ENCODE measurements around the gene ENDOV.

Gene ENDOV

DNA sequence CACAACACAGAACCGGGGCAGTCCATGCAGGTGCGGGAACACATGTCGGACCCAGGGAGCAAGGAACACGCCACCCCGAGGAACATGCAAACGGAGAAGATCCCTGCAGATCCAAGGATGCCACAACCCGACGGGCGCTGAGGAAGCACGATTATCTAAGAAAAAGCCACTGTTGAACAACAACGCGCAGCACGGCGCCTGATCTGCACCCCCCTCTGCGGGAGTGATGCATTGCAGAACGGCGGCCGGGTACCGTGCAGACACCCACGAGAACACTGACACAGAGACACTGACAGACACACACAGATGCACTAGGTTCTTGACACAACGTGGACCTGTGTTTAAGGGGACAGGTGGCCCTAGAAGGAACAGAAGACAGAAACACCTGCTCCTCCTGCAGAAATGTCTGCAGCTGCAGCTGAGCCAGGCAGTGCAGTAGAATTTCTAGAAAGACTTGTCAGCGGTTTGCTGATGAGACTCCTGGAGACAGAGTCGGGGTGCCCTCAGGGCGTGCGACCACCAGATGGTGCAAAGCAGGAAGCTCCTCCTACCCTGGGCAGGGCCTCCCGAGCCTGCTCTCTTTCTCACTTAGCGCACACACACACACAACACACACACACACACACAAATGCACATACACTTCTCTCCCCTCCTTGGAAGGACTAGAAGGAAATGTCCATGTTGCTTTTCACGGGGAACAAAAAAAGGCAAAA lies 54.0 kb downstream of the ENDOV start:
- POLR2A ChIA-PET: no interaction called here
- DNase-seq (ENCODE audit: extremely low spot score): no peak
- TF ChIP-seq, protein P1, sequence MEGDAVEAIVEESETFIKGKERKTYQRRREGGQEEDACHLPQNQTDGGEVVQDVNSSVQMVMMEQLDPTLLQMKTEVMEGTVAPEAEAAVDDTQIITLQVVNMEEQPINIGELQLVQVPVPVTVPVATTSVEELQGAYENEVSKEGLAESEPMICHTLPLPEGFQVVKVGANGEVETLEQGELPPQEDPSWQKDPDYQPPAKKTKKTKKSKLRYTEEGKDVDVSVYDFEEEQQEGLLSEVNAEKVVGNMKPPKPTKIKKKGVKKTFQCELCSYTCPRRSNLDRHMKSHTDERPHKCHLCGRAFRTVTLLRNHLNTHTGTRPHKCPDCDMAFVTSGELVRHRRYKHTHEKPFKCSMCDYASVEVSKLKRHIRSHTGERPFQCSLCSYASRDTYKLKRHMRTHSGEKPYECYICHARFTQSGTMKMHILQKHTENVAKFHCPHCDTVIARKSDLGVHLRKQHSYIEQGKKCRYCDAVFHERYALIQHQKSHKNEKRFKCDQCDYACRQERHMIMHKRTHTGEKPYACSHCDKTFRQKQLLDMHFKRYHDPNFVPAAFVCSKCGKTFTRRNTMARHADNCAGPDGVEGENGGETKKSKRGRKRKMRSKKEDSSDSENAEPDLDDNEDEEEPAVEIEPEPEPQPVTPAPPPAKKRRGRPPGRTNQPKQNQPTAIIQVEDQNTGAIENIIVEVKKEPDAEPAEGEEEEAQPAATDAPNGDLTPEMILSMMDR (IDR thresholded peaks at IDR 0.05; ENCODE audit: control extremely low read depth, extremely low read depth, low read depth, missing control alignments): no peak
- CTCF ChIA-PET: no interaction called here

- POLR2A ChIA-PET: no interaction called here
- TF ChIP-seq, protein P1 (IDR thresholded peaks at IDR 0.05; ENCODE audit: control extremely low read depth, extremely low read depth, low read depth, missing control alignments): no peak
- no peak for DNase-seq (ENCODE audit: extremely low spot score)
- CTCF ChIA-PET: no interaction called here
These were observed 54.7 kb downstream of the ENDOV start for GRCh38 chr17:80469667-80470066.

DNA sequence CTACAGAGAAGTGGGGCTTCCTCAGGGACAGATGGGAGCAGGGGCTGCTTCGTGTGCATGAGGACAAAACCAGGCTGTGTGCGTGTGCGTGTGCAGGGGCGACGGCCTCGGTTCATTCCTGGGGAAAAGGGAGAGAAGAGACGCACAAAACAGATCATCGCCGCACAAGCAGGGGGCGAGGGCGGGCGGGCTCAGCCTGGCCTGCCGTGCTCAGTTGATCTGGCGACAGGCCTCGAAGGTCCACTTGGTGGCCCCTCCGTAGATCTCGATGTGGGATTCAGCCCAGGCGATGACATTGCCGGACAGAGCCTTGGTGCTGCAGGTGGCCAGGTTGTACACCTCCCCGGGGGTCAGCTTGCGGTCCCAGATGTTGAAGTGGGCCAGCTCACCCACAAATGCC lies 55.6 kb downstream of the ENDOV start:
- CTCF ChIA-PET: interaction anchor here (1.2 kb wide), 1 partner anchor 105 kb away, joined by 3 read pairs; no protein-coding TSS in a partner anchor
- POLR2A ChIA-PET: no interaction called here

DNA sequence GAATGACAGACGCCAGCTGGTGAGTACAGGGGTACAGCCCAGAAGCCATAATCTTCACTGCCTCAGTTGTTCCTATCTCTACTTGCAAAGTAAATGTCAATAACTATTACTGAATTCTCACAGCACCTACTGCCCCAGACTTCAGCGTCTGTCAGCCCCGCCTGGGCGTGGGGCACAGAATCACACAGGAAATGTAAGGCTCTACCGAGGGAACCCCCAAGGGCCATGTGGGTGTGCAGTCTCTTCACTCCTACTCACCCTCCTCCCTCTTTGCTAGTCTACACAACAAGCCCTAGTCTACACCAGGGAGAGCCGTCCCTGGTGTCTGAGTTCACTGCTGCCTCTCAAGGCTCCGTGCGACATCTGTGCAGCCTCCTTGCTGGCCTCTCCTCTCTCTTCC lies 57.0 kb downstream of the ENDOV start:
- DNase-seq (ENCODE audit: extremely low spot score): no peak
- TF ChIP-seq, protein P1 (IDR thresholded peaks at IDR 0.05; ENCODE audit: control extremely low read depth, extremely low read depth, low read depth, missing control alignments): no peak
- POLR2A ChIA-PET: interaction anchor here (1.0 kb wide), 1 partner anchor 17 kb away, joined by 3 read pairs; no protein-coding TSS in a partner anchor
- CTCF ChIA-PET: interaction anchor here (1.2 kb wide), 1 partner anchor 104 kb away, joined by 3 read pairs; no protein-coding TSS in a partner anchor

More for the DNA sequence above, 55.6 kb downstream of the ENDOV start:
- no peak for DNase-seq (ENCODE audit: extremely low spot score)
- TF ChIP-seq, protein P1 (IDR thresholded peaks at IDR 0.05; ENCODE audit: control extremely low read depth, extremely low read depth, low read depth, missing control alignments): no peak

GRCh38 chr17:80472996-80473395 lies 58.0 kb downstream of the ENDOV start:
- DNase-seq (ENCODE audit: extremely low spot score): no peak
- TF ChIP-seq, protein P1 (IDR thresholded peaks at IDR 0.05; ENCODE audit: control extremely low read depth, extremely low read depth, low read depth, missing control alignments): no peak
- POLR2A ChIA-PET: no interaction called here
- CTCF ChIA-PET: interaction anchor here (1.5 to 1.6 kb wide), 2 partner anchors 8 to 45 kb away, joined by 4 to 5 read pairs; no protein-coding TSS in a partner anchor

- DNase-seq (ENCODE audit: extremely low spot score): no peak
- ChIA-PET CTCF (interaction anchor here (1.5 to 1.6 kb wide), 2 partner anchors 9 to 46 kb away, joined by 4 to 5 read pairs; no protein-coding TSS in a partner anchor), POLR2A (no interaction called here)
- TF ChIP-seq, protein P1 (IDR thresholded peaks at IDR 0.05; ENCODE audit: control extremely low read depth, extremely low read depth, low read depth, missing control alignments): no peak
These were observed 58.7 kb downstream of the ENDOV start for GRCh38 chr17:80473701-80474100.
